GM23248 (cell line): ENCODE results near the gene IL36B. TPM values are rescaled to one million over a fixed set of nuclear protein-coding genes. Genes with fewer than 3 reads are reported as not detected.

ENCODE experiments used
- DNase-seq: peaks from one replicate; pipeline ENCODE4 v3.0.0-alpha.2; 2015
- H2AFZ ChIP-seq: fragments of 200-600 bp; sonication (generic); 2 replicates; pipeline ENCODE4 v1.6.1; 2016; ENCODE audit warnings: antibody characterized with exemption
- H3F3A ChIP-seq: fragments of 200-600 bp; sonication (generic); 2 replicates; pipeline ENCODE4 v1.6.1; 2016; ENCODE audit warnings: mild to moderate bottlenecking, antibody characterized with exemption, mixed run types; ENCODE audit not compliant: insufficient read depth
- H3K27ac ChIP-seq: fragments of 200-600 bp; sonication (generic); 2 replicates; pipeline ENCODE4 v1.5.1; 2016; ENCODE audit warnings: mild to moderate bottlenecking
- H3K27me3 ChIP-seq: fragments of 200-600 bp; sonication (generic); replicated peaks from 2 replicates; pipeline ENCODE4 v1.6.1; 2016; ENCODE audit warnings: mild to moderate bottlenecking; ENCODE audit not compliant: insufficient read depth
- H3K36me3 ChIP-seq: fragments of 200-600 bp; sonication (generic); 2 replicates; pipeline ENCODE4 v1.6.1; 2016; ENCODE audit warnings: low read depth, mild to moderate bottlenecking
- H3K4me1 ChIP-seq: fragments of 200-600 bp; sonication (generic); 2 replicates; pipeline ENCODE4 v1.6.1; 2016; ENCODE audit warnings: mild to moderate bottlenecking; ENCODE audit not compliant: insufficient read depth
- H3K4me2 ChIP-seq: fragments of 200-600 bp; sonication (generic); one replicate; pipeline ENCODE4 v1.6.1; 2016; ENCODE audit warnings: mild to moderate bottlenecking; ENCODE audit not compliant: unreplicated experiment
- H3K4me3 ChIP-seq: fragments of 200-600 bp; sonication (generic); 2 replicates; pipeline ENCODE4 v1.5.1; 2016; ENCODE audit warnings: mild to moderate bottlenecking
- H3K79me2 ChIP-seq: fragments of 200-600 bp; sonication (generic); 2 replicates; pipeline ENCODE4 v1.6.1; 2016; ENCODE audit warnings: mild to moderate bottlenecking; ENCODE audit not compliant: insufficient read depth
- H3K9ac ChIP-seq: fragments of 200-600 bp; sonication (generic); 2 replicates; pipeline ENCODE4 v1.6.1; 2016; ENCODE audit warnings: mild to moderate bottlenecking
- H3K9me2 ChIP-seq: fragments of 200-600 bp; sonication (generic); 2 replicates; pipeline ENCODE4 v1.6.1; 2016; ENCODE audit warnings: mixed run types, mild to moderate bottlenecking, moderate library complexity; ENCODE audit not compliant: insufficient read depth
- H3K9me3 ChIP-seq: fragments of 200-600 bp; sonication (generic); one replicate; pipeline ENCODE4 v1.6.1; 2017; ENCODE audit warnings: low read depth
- H4K20me1 ChIP-seq: fragments of 200-600 bp; sonication (generic); 2 replicates; pipeline ENCODE4 v1.6.0; 2016; ENCODE audit not compliant: insufficient read depth
- EZH2 ChIP-seq: fragments of 200-600 bp; sonication (generic); IDR thresholded peaks from 2 replicates; pipeline ENCODE4 v1.6.1; 2018; ENCODE audit warnings: antibody characterized with exemption, mild to moderate bottlenecking; ENCODE audit not compliant: insufficient read depth, poor library complexity, severe bottlenecking
- EZH2phosphoT487 ChIP-seq: fragments of 200-600 bp; sonication (generic); IDR thresholded peaks from 2 replicates; pipeline ENCODE4 v1.6.1; 2018; ENCODE audit warnings: antibody characterized with exemption, moderate library complexity, mild to moderate bottlenecking, low read depth; ENCODE audit not compliant: insufficient read depth
- WGBS, 2 experiments: methylation state at CpG; one replicate each; pipeline ENCODE4 v1.1.6; 2015 to 2017; ENCODE audit warnings: low lambda C conversion rate in 2 of 2, low coverage in 1 of 2; ENCODE audit errors: missing lambda C conversion rate in 2 of 2; 5-methylcytosine and 5-hydroxymethylcytosine counted together
- in situ Hi-C: fragments of 300-500 bp; cut with MboI; formaldehyde crosslinking; loops from 2 replicates; pipeline ENCODE4 v1.15.0; 2020
- polyA plus RNA-seq: library from polyadenylated mRNA; unstranded; fragments of >200 nt; fragmentation: Nextera tagmentation; extraction: Ambion mirVana; gene quantifications from 2 replicates; pipeline ENCODE4 v1.2.1, GENCODE V29; 2016
- total RNA-seq: library from RNA; depleted of rRNA; stranded (reverse); fragments of >200 nt; shearing (Covaris generic); gene quantifications from 2 replicates; pipeline ENCODE4 v1.2.3, GENCODE V29; 2014

The IL36B gene
- total and polyA plus RNA-seq, 2 experiments from 2014 or later, result not detected

- no peaks in the 10 kb centered on the region for H4K20me1 ChIP-seq
- H3K79me2 ChIP-seq, result no peaks in the 10 kb centered on the region
- no peak overlapping the region for H3K4me2 ChIP-seq
- WGBS, 2 experiments, result 27 to 29% methylated on average over 5 of the region's 5 CpGs
- no peak for DNase-seq
- no peaks in the 10 kb centered on the region for H3F3A ChIP-seq
- no peak overlapping the region for H3K27ac ChIP-seq
- no peak overlapping the region for H2AFZ ChIP-seq
- H3K36me3 ChIP-seq, result no peaks in the 10 kb centered on the region
- TF ChIP-seq EZH2 (no peak), EZH2phosphoT487 (no peak)
- H3K9me3 ChIP-seq, result no peaks in the 10 kb centered on the region
- peaks cover 15% of the 10 kb centered on the region for H3K27me3 ChIP-seq
- H3K4me1 ChIP-seq, result peaks cover 16% of the 10 kb centered on the region
- in situ Hi-C loops, result no loop called here
- H3K9me2 ChIP-seq, result no peaks in the 10 kb centered on the region
- H3K4me3 ChIP-seq, result no peak overlapping the region
- no peak overlapping the region for H3K9ac ChIP-seq
Measured at GRCh38 chr2:113064281-113064680, 11.6 kb upstream of the IL36B start.

- in situ Hi-C loops, result no loop called here
- TF ChIP-seq EZH2 (no peak), EZH2phosphoT487 (no peak)
- H3K4me2 ChIP-seq, result no peak overlapping the region
- 59 to 60% methylated on average over 12 to 18 of the region's 18 CpGs for WGBS, 2 experiments
- no peaks in the 10 kb centered on the region for H4K20me1 ChIP-seq
- no peak overlapping the region for H3K9ac ChIP-seq
- H3K4me3 ChIP-seq, result no peak overlapping the region
- H3K36me3 ChIP-seq, result no peaks in the 10 kb centered on the region
- H3K27ac ChIP-seq, result no peak overlapping the region
- H3K79me2 ChIP-seq, result no peaks in the 10 kb centered on the region
- no peak for DNase-seq
- H2AFZ ChIP-seq, result no peak overlapping the region
- peaks cover 22% of the 10 kb centered on the region for H3K27me3 ChIP-seq
- H3K9me2 ChIP-seq, result no peaks in the 10 kb centered on the region
- 0 out of 2 replicates have a peak, but pooled peaks cover 5% of the 10 kb centered on the region for H3K4me1 ChIP-seq
- no peaks in the 10 kb centered on the region for H3K9me3 ChIP-seq
- H3F3A ChIP-seq, result no peaks in the 10 kb centered on the region
Measured at GRCh38 chr2:113061896-113062770, 9.5 kb upstream of the IL36B start.

DNA sequence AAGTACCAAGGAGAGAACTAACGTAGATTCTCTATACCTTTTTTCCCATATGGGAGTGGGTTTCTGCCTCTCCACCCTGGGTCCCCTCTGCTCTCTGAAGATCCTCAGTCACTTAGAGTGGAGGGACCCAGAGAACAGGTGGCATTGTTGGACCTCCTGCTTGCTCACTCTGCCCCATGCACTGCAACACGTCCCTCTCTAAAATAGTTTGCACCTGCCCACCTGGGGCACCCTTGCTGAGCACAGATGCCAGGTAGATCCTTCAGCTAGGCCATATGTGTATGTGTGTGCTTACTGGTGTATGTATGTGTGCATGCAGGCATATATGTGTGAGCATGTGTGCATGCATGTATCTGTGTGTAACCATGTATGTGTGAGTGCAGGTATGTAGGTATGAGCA, 8.6 kb upstream of the IL36B start:
- Histone ChIP-seq H3K4me2 (no peak overlapping the region), H2AFZ (no peak overlapping the region), H3K4me1 (0 out of 2 replicates have a peak, but pooled peaks cover 5% of the 10 kb centered on the region), H4K20me1 (no peaks in the 10 kb centered on the region), H3K4me3 (no peak overlapping the region), H3K27ac (no peak overlapping the region), H3K9ac (no peak overlapping the region), H3K36me3 (no peaks in the 10 kb centered on the region), H3K9me3 (no peaks in the 10 kb centered on the region), H3K27me3 (peaks cover 22% of the 10 kb centered on the region), H3F3A (no peaks in the 10 kb centered on the region), H3K9me2 (no peaks in the 10 kb centered on the region), H3K79me2 (no peaks in the 10 kb centered on the region)
- 55 to 69% methylated on average over 2 of the region's 2 CpGs for WGBS, 2 experiments
- in situ Hi-C loops, result no loop called here
- DNase-seq, result no peak
- no peak for TF ChIP-seq EZH2phosphoT487
- TF ChIP-seq EZH2, result no peak

- H3K79me2 ChIP-seq, result no peaks in the 10 kb centered on the region
- no peak overlapping the region for H3K9ac ChIP-seq
- no peak overlapping the region for H2AFZ ChIP-seq
- H3K27ac ChIP-seq, result no peak overlapping the region
- no peaks in the 10 kb centered on the region for H3F3A ChIP-seq
- no peaks in the 10 kb centered on the region for H3K36me3 ChIP-seq
- TF ChIP-seq EZH2 (no peak), EZH2phosphoT487 (no peak)
- H3K4me3 ChIP-seq, result no peak overlapping the region
- H3K9me2 ChIP-seq, result no peaks in the 10 kb centered on the region
- DNase-seq, result no peak
- H4K20me1 ChIP-seq, result no peaks in the 10 kb centered on the region
- H3K9me3 ChIP-seq, result no peaks in the 10 kb centered on the region
- H3K4me2 ChIP-seq, result no peak overlapping the region
- H3K27me3 ChIP-seq, result peaks cover 22% of the 10 kb centered on the region
- WGBS, 2 experiments, result 10 to 11% methylated on average over 1 of the region's 1 CpG
- H3K4me1 ChIP-seq, result 0 out of 2 replicates have a peak, but pooled peaks cover 5% of the 10 kb centered on the region
- in situ Hi-C loops, result no loop called here
Measured at GRCh38 chr2:113060796-113061195, 8.1 kb upstream of the IL36B start.
